HG03575 (cell line): ENCODE results near the gene DUSP23.

Experiments
- ATAC-seq: cut with Tn5 transposase; IDR thresholded peaks from one replicate; pipeline ENCODE4 v1.9.1; 2021; ENCODE audit not compliant: unreplicated experiment, insufficient number of reproducible peaks, low FRiP score; ENCODE audit errors: extremely low read depth

Gene DUSP23

GRCh38 chr1:159823406-159823805, 42.6 kb downstream of the DUSP23 start:
- no peak for ATAC-seq

- ATAC-seq, result no peak
Observed at GRCh38 chr1:159825564-159825963, 44.8 kb downstream of the DUSP23 start.

- no peak for ATAC-seq
Observed at GRCh38 chr1:159826441-159827101, 45.8 kb downstream of the DUSP23 start, which contains the start of gene SLAMF8. TSS of gene SLAMF8 (plus strand) at chr1:159826873. CDS start at chr1:159826899, 26 bp downstream.

GRCh38 chr1:159827102-159827490, 46.3 kb downstream of the DUSP23 start:
- ATAC-seq, result no peak

GRCh38 chr1:159827549-159827948, 46.8 kb downstream of the DUSP23 start:
- ATAC-seq, result no peak

- ATAC-seq, result no peak
Observed at GRCh38 chr1:159828176-159828575, 47.4 kb downstream of the DUSP23 start.

GRCh38 chr1:159828581-159829272, 48.0 kb downstream of the DUSP23 start:
- no peak for ATAC-seq

GRCh38 chr1:159829273-159829634, 48.5 kb downstream of the DUSP23 start:
- ATAC-seq, result peak; percentile 47

- ATAC-seq, result no peak
Observed at GRCh38 chr1:159829822-159830465, 49.2 kb downstream of the DUSP23 start.

GRCh38 chr1:159830722-159831121, 50.0 kb downstream of the DUSP23 start:
- no peak for ATAC-seq

- no peak for ATAC-seq
Observed at GRCh38 chr1:159831412-159832141, 50.8 kb downstream of the DUSP23 start.
